ENCODE measurements around the gene ELP4. TPM values are rescaled to one million over a fixed set of nuclear protein-coding genes. Genes with fewer than 3 reads are reported as not detected.

ELP4 gene
- total and polyA plus RNA-seq, 2 experiments from 2014 or later: 12.3 to 25.1 TPM

DNA sequence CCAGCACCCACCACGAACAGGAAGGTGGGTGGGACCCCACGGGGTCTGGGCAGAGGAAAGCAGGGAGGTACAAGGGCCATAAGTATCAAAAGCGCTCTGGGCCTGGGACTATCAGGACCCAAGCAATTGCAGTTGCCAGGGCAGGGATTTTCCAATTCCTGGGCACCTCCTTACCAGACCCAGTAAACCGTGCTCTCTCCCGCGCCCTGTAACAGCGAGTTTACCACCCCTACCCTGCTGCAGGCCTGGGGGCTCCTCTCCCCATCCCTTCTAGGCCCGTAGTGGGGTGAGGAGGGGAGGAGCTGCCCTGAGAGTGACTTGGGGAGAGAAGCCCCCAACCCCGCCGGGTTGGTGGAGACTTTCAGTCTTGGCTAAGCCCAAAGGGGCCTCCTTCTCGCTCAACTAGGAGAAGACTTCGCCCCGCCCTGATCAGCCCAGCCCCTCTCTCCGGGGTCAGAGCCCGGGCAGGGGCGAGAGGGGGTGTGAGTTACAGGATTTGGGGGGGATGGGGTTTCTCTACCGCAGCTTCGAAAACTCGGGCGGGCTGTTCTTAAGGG lies 296.1 kb downstream of the ELP4 start:
- TF ChIP-seq EZH2phosphoT487 (IDR thresholded peaks at IDR 0.05; ENCODE audit: low read depth, severe bottlenecking, unreplicated experiment): peak; percentile 72
- TF ChIP-seq, protein P1, sequence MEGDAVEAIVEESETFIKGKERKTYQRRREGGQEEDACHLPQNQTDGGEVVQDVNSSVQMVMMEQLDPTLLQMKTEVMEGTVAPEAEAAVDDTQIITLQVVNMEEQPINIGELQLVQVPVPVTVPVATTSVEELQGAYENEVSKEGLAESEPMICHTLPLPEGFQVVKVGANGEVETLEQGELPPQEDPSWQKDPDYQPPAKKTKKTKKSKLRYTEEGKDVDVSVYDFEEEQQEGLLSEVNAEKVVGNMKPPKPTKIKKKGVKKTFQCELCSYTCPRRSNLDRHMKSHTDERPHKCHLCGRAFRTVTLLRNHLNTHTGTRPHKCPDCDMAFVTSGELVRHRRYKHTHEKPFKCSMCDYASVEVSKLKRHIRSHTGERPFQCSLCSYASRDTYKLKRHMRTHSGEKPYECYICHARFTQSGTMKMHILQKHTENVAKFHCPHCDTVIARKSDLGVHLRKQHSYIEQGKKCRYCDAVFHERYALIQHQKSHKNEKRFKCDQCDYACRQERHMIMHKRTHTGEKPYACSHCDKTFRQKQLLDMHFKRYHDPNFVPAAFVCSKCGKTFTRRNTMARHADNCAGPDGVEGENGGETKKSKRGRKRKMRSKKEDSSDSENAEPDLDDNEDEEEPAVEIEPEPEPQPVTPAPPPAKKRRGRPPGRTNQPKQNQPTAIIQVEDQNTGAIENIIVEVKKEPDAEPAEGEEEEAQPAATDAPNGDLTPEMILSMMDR (IDR thresholded peaks at IDR 0.05; ENCODE audit: poor library complexity): no peak
- peak; percentile 7 for TF ChIP-seq EZH2 (IDR thresholded peaks at IDR 0.05; ENCODE audit: borderline replicate concordance)
- Histone ChIP-seq H3K9me2 (replicated peaks; ENCODE audit: insufficient read depth) (no peaks in the 10 kb centered on the region), H3K4me1 (ENCODE audit: insufficient read depth) (peaks cover 20% of the 10 kb centered on the region), H3K27ac (no peak overlapping the region), H3K27me3 (peaks cover 100% of the 10 kb centered on the region), H4K20me1 (ENCODE audit: insufficient read depth, poor library complexity, severe bottlenecking) (no peaks in the 10 kb centered on the region), H3K4me3 (no peak overlapping the region), H3K79me2 (no peaks in the 10 kb centered on the region), H3K36me3 (replicated peaks; ENCODE audit: insufficient read depth, low read depth) (no peaks in the 10 kb centered on the region), H2AFZ (no peak overlapping the region), H3K4me2 (peak overlapping the region; percentile 59), H3K9me3 (ENCODE audit: low read depth) (no peaks in the 10 kb centered on the region)
- no peak for DNase-seq (ENCODE audit: low spot score)
- 2% methylated on average over 10 of the region's 20 CpGs for WGBS (ENCODE audit: low lambda C conversion rate, missing lambda C conversion rate)

DNA sequence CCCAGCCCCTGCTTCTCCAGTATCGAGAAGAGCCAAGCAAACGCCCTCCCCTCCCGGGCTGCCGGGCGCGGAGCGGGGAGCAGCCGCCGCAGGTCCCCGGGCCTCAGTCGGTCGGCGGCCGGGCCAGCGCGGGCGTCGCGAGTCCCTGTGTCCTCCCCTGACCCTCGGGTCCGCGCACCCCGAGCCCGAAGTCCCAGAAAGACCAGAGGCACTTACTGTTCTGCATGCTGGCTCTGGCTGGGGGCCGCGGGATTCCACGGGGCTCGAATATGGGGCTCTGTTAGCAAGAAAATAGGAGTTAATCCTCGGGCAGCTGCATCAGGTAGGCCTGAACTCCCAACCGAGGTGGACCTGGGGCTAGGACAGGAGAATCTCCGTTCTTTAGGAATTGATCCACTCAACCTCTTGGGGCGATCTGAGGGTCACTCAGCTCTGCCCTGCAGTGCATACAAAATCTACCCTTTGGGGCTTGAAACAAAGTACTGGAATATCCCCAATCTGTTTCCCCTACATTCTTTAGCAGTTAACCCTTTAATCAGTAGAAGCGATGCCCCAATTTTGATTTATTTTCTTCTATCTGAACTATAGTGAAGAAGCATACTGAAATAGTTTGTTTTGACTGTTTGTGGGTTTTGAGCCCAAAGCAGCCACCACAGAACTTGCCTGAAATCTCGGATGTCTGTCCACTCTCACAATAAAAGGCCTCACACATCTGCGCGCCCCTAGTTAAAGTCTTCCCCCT lies 296.8 kb downstream of the ELP4 start:
- Histone ChIP-seq H3K36me3 (replicated peaks; ENCODE audit: insufficient read depth, low read depth) (no peaks in the 10 kb centered on the region), H3K4me2 (peak overlapping the region; percentile 51), H3K27ac (no peak overlapping the region), H4K20me1 (ENCODE audit: insufficient read depth, poor library complexity, severe bottlenecking) (no peaks in the 10 kb centered on the region), H3K4me1 (ENCODE audit: insufficient read depth) (peaks cover 27% of the 10 kb centered on the region), H3K27me3 (peaks cover 100% of the 10 kb centered on the region), H3K9me3 (ENCODE audit: low read depth) (no peaks in the 10 kb centered on the region), H2AFZ (no peak overlapping the region), H3K9me2 (replicated peaks; ENCODE audit: insufficient read depth) (no peaks in the 10 kb centered on the region), H3K4me3 (no peak overlapping the region), H3K79me2 (no peaks in the 10 kb centered on the region)
- DNase-seq (ENCODE audit: low spot score): no peak
- TF ChIP-seq EZH2 (IDR thresholded peaks at IDR 0.05; ENCODE audit: borderline replicate concordance): peak; percentile 66
- TF ChIP-seq, protein P1 (IDR thresholded peaks at IDR 0.05; ENCODE audit: poor library complexity): no peak
- 7% methylated on average over 32 of the region's 36 CpGs for WGBS (ENCODE audit: low lambda C conversion rate, missing lambda C conversion rate)

DNA sequence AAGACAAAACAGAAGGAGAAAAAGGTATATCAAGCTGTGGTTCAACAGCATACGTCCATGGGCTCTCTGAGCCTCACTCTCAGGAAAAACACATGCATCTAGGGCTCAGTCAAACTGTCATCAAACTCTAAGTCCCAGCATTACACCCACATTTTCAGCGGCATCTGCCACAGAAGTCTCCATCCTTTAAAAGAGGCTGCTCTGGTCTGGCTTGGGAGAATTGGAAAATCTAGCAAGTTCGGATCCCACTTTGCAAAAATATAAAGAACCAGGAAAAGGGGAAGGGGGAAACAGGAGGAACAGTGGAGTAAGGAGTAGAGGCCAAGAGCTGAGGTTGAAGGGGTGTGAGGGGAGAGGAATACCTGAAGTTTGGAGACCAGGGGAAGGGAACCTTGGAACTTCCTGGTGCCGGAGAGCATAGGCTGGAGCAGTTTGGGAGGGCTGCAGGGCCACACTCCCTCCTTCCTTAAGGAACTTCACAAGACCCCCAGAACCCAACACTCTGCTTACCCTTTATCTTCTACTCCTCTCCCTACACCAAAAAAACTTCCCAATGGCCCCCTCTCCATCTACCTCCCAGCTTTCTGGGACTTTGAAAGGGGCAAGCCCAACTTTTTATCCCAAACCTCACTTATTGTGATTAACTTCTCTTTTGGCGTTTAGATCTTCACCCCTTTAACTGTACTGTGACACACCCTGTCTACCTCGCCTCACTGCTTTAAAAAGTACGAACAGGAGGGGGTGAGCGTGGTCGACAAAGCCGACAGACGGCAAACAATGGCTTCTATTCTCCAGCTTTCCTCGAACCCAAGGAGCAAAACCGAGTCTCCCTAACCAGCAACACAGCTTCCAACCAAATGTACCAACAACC lies 297.6 kb downstream of the ELP4 start:
- Histone ChIP-seq H3K36me3 (replicated peaks; ENCODE audit: insufficient read depth, low read depth) (no peaks in the 10 kb centered on the region), H3K27ac (no peak overlapping the region), H3K9me3 (ENCODE audit: low read depth) (no peaks in the 10 kb centered on the region), H2AFZ (no peak overlapping the region), H3K4me3 (no peak overlapping the region), H4K20me1 (ENCODE audit: insufficient read depth, poor library complexity, severe bottlenecking) (no peaks in the 10 kb centered on the region), H3K9me2 (replicated peaks; ENCODE audit: insufficient read depth) (no peaks in the 10 kb centered on the region), H3K4me1 (ENCODE audit: insufficient read depth) (peaks cover 32% of the 10 kb centered on the region), H3K27me3 (peaks cover 100% of the 10 kb centered on the region), H3K4me2 (no peak overlapping the region), H3K79me2 (no peaks in the 10 kb centered on the region)
- TF ChIP-seq EZH2 (IDR thresholded peaks at IDR 0.05; ENCODE audit: borderline replicate concordance): no peak
- TF ChIP-seq EZH2phosphoT487 (IDR thresholded peaks at IDR 0.05; ENCODE audit: low read depth, severe bottlenecking, unreplicated experiment): no peak
- TF ChIP-seq, protein P1 (IDR thresholded peaks at IDR 0.05; ENCODE audit: poor library complexity): no peak
- DNase-seq (ENCODE audit: low spot score): no peak
- 7% methylated on average over 13 of the region's 13 CpGs for WGBS (ENCODE audit: low lambda C conversion rate, missing lambda C conversion rate)
